ENCODE data around the gene CD300LB. TPM values are rescaled to one million over a fixed set of nuclear protein-coding genes. Genes with fewer than 3 reads are reported as not detected.
"Not testable (repeated sequence)": the region's sequence is repeated elsewhere in the genome, so short reads cannot be mapped to it uniquely, and the experiment has no call there.

CD300LB gene
- total RNA-seq, 2 experiments from 2014 or later: not detected

GRCh38 chr17:74491626-74492025 is 39.6 kb downstream of the CD300LB start:
- no peak for DNase-seq (ENCODE audit: low spot score)
- H3K79me2 ChIP-seq (ENCODE audit: insufficient read depth, low read depth, low read length): no peaks in the 10 kb centered on the region
- POLR2A ChIA-PET: no interaction called here
- H3K4me1 ChIP-seq (ENCODE audit: insufficient read depth, low read length, poor library complexity, severe bottlenecking): no peaks in the 10 kb centered on the region
- H2AFZ ChIP-seq (ENCODE audit: low read length): no peak overlapping the region
- CTCF ChIA-PET (ENCODE audit: unreplicated experiment): interaction anchor here (0.9 kb wide), 1 partner anchor 123 kb away, joined by 3 read pairs; no protein-coding TSS in a partner anchor
- H3K4me3 ChIP-seq (ENCODE audit: low read depth, low read length, poor library complexity, severe bottlenecking): no peak overlapping the region
- H3K36me3 ChIP-seq (ENCODE audit: insufficient read depth, low read length): no peaks in the 10 kb centered on the region
- intact Hi-C loops (cut with micrococcal nuclease; ENCODE audit: unreplicated experiment): no loop called here
- no peak overlapping the region for H3K27ac ChIP-seq (ENCODE audit: low read depth, low read length, poor library complexity, severe bottlenecking)
- no peaks in the 10 kb centered on the region for H3K9me2 ChIP-seq (ENCODE audit: insufficient read depth, low read length)
- H4K20me1 ChIP-seq (ENCODE audit: insufficient read depth, low read length): no peaks in the 10 kb centered on the region
- no TSS peak for BruUV-seq (replicated peaks)
- no peak overlapping the region for H3K4me2 ChIP-seq (ENCODE audit: low read length)
- TF ChIP-seq CTCF (conservative IDR thresholded peaks at IDR 0.05; ENCODE audit: low read length): no peak
- TF ChIP-seq EZH2phosphoT487 (IDR thresholded peaks at IDR 0.05; ENCODE audit: borderline replicate concordance, low read depth, low read length): no peak
- no peaks in the 10 kb centered on the region for H3K9me3 ChIP-seq (ENCODE audit: low read length)

- no peaks in the 10 kb centered on the region for H3K79me2 ChIP-seq (ENCODE audit: insufficient read depth, low read depth, low read length)
- no peaks in the 10 kb centered on the region for H3K4me1 ChIP-seq (ENCODE audit: insufficient read depth, low read length, poor library complexity, severe bottlenecking)
- H2AFZ ChIP-seq (ENCODE audit: low read length): no peak overlapping the region
- BruUV-seq (replicated peaks): no TSS peak
- no peak for TF ChIP-seq CTCF (conservative IDR thresholded peaks at IDR 0.05; ENCODE audit: low read length)
- TF ChIP-seq EZH2phosphoT487 (IDR thresholded peaks at IDR 0.05; ENCODE audit: borderline replicate concordance, low read depth, low read length): no peak
- ChIA-PET CTCF (ENCODE audit: unreplicated experiment) (no interaction called here), POLR2A (no interaction called here)
- no peak overlapping the region for H3K27ac ChIP-seq (ENCODE audit: low read depth, low read length, poor library complexity, severe bottlenecking)
- H3K9me3 ChIP-seq (ENCODE audit: low read length): no peaks in the 10 kb centered on the region
- H3K36me3 ChIP-seq (ENCODE audit: insufficient read depth, low read length): no peaks in the 10 kb centered on the region
- intact Hi-C loops (cut with micrococcal nuclease; ENCODE audit: unreplicated experiment): no loop called here
- H3K4me3 ChIP-seq (ENCODE audit: low read depth, low read length, poor library complexity, severe bottlenecking): no peak overlapping the region
- H3K9me2 ChIP-seq (ENCODE audit: insufficient read depth, low read length): no peaks in the 10 kb centered on the region
- H4K20me1 ChIP-seq (ENCODE audit: insufficient read depth, low read length): no peaks in the 10 kb centered on the region
- DNase-seq (ENCODE audit: low spot score): no peak
- no peak overlapping the region for H3K4me2 ChIP-seq (ENCODE audit: low read length)
Measured at GRCh38 chr17:74490716-74491115, 40.6 kb downstream of the CD300LB start.

- H3K4me2 ChIP-seq (ENCODE audit: low read length); H4K20me1 ChIP-seq (ENCODE audit: insufficient read depth, low read length); H2AFZ ChIP-seq (ENCODE audit: low read length); H3K4me3 ChIP-seq (ENCODE audit: low read depth, low read length, poor library complexity, severe bottlenecking); BruUV-seq (replicated peaks); H3K9me3 ChIP-seq (ENCODE audit: low read length); H3K4me1 ChIP-seq (ENCODE audit: insufficient read depth, low read length, poor library complexity, severe bottlenecking); H3K36me3 ChIP-seq (ENCODE audit: insufficient read depth, low read length); DNase-seq (ENCODE audit: low spot score); H3K9me2 ChIP-seq (ENCODE audit: insufficient read depth, low read length); intact Hi-C loops (cut with micrococcal nuclease; ENCODE audit: unreplicated experiment); H3K79me2 ChIP-seq (ENCODE audit: insufficient read depth, low read depth, low read length); CTCF ChIA-PET (ENCODE audit: unreplicated experiment); H3K27ac ChIP-seq (ENCODE audit: low read depth, low read length, poor library complexity, severe bottlenecking): not testable (repeated sequence)
- POLR2A ChIA-PET: interaction anchor here (0.6 to 0.7 kb wide), 2 partner anchors 34 to 209 kb away, joined by 3 read pairs; no protein-coding TSS in a partner anchor
Measured at GRCh38 chr17:74488276-74488675, 43.0 kb downstream of the CD300LB start.

Measured in OCI-LY7 (cell line).